HFF-Myc (cell line): ENCODE results near the gene SMIM44.
"Not testable (repeated sequence)": the region's sequence is repeated elsewhere in the genome, so short reads cannot be mapped to it uniquely, and the experiment has no call there.

Experiments used
- DNase-seq: peaks from one replicate; pipeline ENCODE4 v3.0.0-alpha.2; 2011; ENCODE audit warnings: low read depth; ENCODE audit errors: extremely low read depth
- H3K4me3 ChIP-seq: replicated peaks from 2 replicates; pipeline ENCODE4 v1.5.1; 2011; ENCODE audit warnings: low read depth, mild to moderate bottlenecking, control low read depth, low read length
- CTCF ChIP-seq: IDR thresholded peaks from 2 replicates; pipeline ENCODE4 v1.5.1; 2012; ENCODE audit warnings: mild to moderate bottlenecking, low read depth, low read length, control low read depth; ENCODE audit errors: missing control alignments

The SMIM44 gene

GRCh38 chr19:3455960-3456601 is 27.2 kb downstream of the SMIM44 start:
- H3K4me3 ChIP-seq = no peak overlapping the region
- DNase-seq = no peak
- no peak for TF ChIP-seq CTCF

- H3K4me3 ChIP-seq = no peak overlapping the region
- DNase-seq = no peak
- TF ChIP-seq CTCF = no peak
These were observed 27.8 kb downstream of the SMIM44 start for GRCh38 chr19:3455393-3455955.

GRCh38 chr19:3454656-3455392 is 28.4 kb downstream of the SMIM44 start:
- no peak for TF ChIP-seq CTCF
- no peak for DNase-seq
- H3K4me3 ChIP-seq = no peak overlapping the region

GRCh38 chr19:3453840-3454239 is 29.4 kb downstream of the SMIM44 start:
- no peak overlapping the region for H3K4me3 ChIP-seq
- TF ChIP-seq CTCF = no peak
- no peak for DNase-seq

GRCh38 chr19:3452942-3453214 is 30.4 kb downstream of the SMIM44 start:
- not testable (repeated sequence) for H3K4me3 ChIP-seq, DNase-seq

GRCh38 chr19:3452171-3452941 is 30.9 kb downstream of the SMIM44 start:
- no peak for DNase-seq
- no peak for TF ChIP-seq CTCF
- no peak overlapping the region for H3K4me3 ChIP-seq

GRCh38 chr19:3451451-3451866 is 31.8 kb downstream of the SMIM44 start:
- no peak for TF ChIP-seq CTCF
- no peak overlapping the region for H3K4me3 ChIP-seq
- no peak for DNase-seq
